ENCODE results near the gene TRAPPC14.

The TRAPPC14 gene

DNA sequence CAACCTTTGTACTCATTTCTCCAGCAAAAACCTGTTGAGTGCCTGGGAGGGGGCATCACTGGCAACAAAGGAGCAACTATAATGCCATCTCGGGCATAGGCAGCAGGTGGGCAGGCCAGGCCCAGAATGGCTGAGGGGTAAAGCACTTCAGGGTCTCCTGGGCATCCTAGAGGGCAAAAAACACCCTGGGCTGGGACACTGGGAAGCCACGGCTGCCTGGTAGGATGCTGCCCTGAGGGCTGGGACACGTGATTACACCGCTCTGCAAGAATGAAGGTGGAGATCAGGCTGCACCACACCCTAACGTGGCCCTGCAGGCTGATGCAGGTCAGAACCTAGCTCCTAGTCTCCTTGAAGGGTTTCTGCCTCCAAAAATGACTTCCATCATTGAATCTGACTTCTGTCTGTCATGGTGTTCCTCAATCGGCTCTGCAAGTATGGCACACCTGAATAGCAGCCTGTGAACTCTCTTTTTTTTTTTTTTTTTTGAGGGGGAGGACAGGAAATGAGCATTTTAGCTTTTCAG is 4.5 kb upstream of the TRAPPC14 start:
- no peak overlapping the region for H3K4me3 ChIP-seq (ENCODE audit: extremely low read depth, insufficient read depth, low read length, poor library complexity, severe bottlenecking)
- WGBS, 2 experiments (ENCODE audit: insufficient coverage in 2 of 2): 55 to 56% methylated on average over 5 of the region's 6 CpGs
- no peaks in the 10 kb centered on the region for H3K9me3 ChIP-seq (ENCODE audit: control insufficient read depth, low read length)
- H3K4me1 ChIP-seq (ENCODE audit: control insufficient read depth, insufficient read depth, low read length, poor library complexity, severe bottlenecking): peaks cover 16% of the 10 kb centered on the region
- H3K36me3 ChIP-seq (ENCODE audit: control insufficient read depth, insufficient read depth, low read length): no peaks in the 10 kb centered on the region
- H3K27ac ChIP-seq (ENCODE audit: low read depth, low read length, severe bottlenecking): no peak overlapping the region

DNA sequence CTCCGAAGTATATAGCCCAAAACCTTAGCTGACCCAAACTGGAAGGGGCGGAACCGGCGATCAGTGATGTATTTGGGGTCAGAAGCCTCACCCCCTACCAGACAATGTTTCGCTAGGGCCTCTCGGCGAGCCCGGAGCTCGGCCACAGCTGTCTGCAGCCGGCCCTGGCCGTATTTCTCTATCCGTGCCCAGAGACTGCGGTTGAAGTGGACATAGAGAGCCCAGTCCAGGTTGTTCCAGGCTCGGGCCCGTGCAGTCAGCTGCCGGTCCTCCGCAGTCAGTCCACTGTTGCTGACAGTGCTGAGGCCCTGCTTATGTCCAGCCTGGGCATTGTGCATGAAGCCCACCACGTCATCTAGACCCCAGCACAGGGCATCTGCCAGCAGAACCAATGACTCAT is 1.5 kb upstream of the TRAPPC14 start:
- H3K9me3 ChIP-seq (ENCODE audit: control insufficient read depth, low read length): no peaks in the 10 kb centered on the region
- H3K4me1 ChIP-seq (ENCODE audit: control insufficient read depth, insufficient read depth, low read length, poor library complexity, severe bottlenecking): peaks cover 15% of the 10 kb centered on the region
- 94 to 95% methylated on average over 17 to 18 of the region's 18 CpGs for WGBS, 2 experiments (ENCODE audit: insufficient coverage in 2 of 2)
- no peak overlapping the region for H3K4me3 ChIP-seq (ENCODE audit: extremely low read depth, insufficient read depth, low read length, poor library complexity, severe bottlenecking)
- no peak overlapping the region for H3K27ac ChIP-seq (ENCODE audit: low read depth, low read length, severe bottlenecking)
- H3K36me3 ChIP-seq (ENCODE audit: control insufficient read depth, insufficient read depth, low read length): peaks cover 22% of the 10 kb centered on the region

DNA sequence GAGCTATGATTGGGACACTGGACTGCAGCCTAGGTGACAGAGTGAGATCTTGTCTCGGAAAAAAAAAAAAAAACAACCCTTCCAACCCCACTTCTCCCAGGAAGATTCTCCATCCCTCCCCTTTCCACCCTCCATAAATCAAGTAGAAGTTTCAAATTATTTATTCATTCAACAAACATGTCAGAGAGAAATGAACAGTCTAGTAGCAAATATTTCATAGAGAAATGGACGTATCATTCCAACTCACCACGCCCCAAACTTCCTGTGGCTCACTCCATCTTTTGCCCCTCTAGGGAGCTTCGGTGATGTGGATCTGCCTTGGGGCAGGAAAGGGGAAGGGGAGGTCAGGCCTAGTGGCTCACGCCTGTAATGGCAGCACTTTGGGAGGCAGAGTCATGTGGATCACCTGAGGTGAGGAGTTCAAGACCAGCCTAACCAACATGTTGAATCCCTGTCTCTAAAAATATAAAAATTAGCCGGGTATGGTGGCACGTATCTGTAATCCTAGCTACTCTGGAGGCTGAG is 638 bp upstream of the TRAPPC14 start:
- Histone ChIP-seq H3K4me1 (ENCODE audit: control insufficient read depth, insufficient read depth, low read length, poor library complexity, severe bottlenecking) (peaks cover 20% of the 10 kb centered on the region), H3K4me3 (ENCODE audit: extremely low read depth, insufficient read depth, low read length, poor library complexity, severe bottlenecking) (peak overlapping the region; percentile 88), H3K9me3 (ENCODE audit: control insufficient read depth, low read length) (no peaks in the 10 kb centered on the region), H3K27ac (ENCODE audit: low read depth, low read length, severe bottlenecking) (peak overlapping the region; percentile 62), H3K36me3 (ENCODE audit: control insufficient read depth, insufficient read depth, low read length) (peaks cover 31% of the 10 kb centered on the region)
- WGBS, 2 experiments (ENCODE audit: insufficient coverage in 2 of 2): 95 to 100% methylated on average over 2 to 4 of the region's 7 CpGs

DNA sequence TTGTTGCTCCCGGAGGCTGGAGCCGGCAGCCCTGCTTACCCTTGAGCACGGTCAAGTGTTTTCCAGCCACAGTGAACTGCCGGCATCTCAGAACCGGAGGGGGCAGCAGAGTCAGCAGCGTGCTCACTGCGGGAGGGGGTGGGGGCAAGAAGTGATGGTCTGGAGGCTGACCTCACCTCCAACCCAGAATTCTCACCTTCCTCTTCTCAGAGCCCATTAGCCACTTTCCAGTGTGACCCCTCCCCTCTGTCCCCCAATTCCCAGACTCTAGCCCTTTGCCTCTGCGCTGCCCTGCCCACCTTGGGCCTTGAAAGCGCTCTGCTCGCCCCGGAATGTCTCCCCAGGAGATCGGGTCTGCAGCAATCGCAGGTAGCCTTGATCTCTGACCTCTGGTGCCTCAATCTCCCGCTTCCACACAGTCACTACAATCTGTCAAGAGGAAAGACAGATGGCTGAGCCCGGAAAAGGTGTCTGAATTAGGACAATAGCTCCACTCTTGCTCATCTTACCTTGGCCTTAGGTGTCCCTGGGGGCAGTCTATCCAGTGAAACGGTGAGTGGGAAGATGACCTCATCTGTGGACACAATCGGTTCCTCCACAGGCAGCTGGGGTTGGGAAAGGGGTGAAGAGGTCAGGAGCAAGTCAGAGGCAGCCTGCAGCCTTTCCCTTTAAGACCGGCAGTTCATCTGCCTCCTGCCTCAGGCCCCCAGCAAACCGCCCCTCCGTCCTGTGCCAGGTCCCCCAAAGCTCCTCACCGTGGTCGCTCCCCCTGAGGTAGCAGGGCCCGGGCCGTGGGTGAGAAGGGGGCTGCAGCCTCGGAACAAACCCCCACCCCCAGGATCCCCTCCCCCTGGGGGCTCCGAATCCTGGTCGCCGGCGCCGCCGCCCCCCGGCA is 942 bp downstream of the TRAPPC14 start:
- Histone ChIP-seq H3K9me3 (ENCODE audit: control insufficient read depth, low read length) (no peaks in the 10 kb centered on the region), H3K27ac (ENCODE audit: low read depth, low read length, severe bottlenecking) (peak overlapping the region; percentile 41), H3K4me1 (ENCODE audit: control insufficient read depth, insufficient read depth, low read length, poor library complexity, severe bottlenecking) (peaks cover 15% of the 10 kb centered on the region), H3K4me3 (ENCODE audit: extremely low read depth, insufficient read depth, low read length, poor library complexity, severe bottlenecking) (peak overlapping the region; percentile 88), H3K36me3 (ENCODE audit: control insufficient read depth, insufficient read depth, low read length) (peaks cover 46% of the 10 kb centered on the region)
- WGBS, 2 experiments (ENCODE audit: insufficient coverage in 2 of 2): 24 to 40% methylated on average over 13 to 19 of the region's 32 CpGs

DNA sequence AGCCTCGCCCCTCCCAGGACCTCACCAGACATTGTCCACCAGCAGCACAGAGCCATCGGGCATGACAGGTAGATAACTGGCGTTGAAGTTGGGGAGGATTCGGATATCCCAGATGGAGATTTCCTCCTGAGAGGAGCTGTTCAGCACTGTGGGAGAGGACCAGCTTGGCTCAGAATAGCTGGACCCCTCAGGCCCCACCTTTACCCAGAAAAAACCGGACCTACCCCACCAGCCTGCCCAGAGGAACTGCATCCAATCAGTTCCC is 1.5 kb downstream of the TRAPPC14 start:
- peak overlapping the region; percentile 88 for H3K4me3 ChIP-seq (ENCODE audit: extremely low read depth, insufficient read depth, low read length, poor library complexity, severe bottlenecking)
- peaks cover 15% of the 10 kb centered on the region for H3K4me1 ChIP-seq (ENCODE audit: control insufficient read depth, insufficient read depth, low read length, poor library complexity, severe bottlenecking)
- peaks cover 51% of the 10 kb centered on the region for H3K36me3 ChIP-seq (ENCODE audit: control insufficient read depth, insufficient read depth, low read length)
- no peaks in the 10 kb centered on the region for H3K9me3 ChIP-seq (ENCODE audit: control insufficient read depth, low read length)
- 33 to 82% methylated on average over 1 to 3 of the region's 5 CpGs for WGBS, 2 experiments (ENCODE audit: insufficient coverage in 2 of 2)
- no peak overlapping the region for H3K27ac ChIP-seq (ENCODE audit: low read depth, low read length, severe bottlenecking)

DNA sequence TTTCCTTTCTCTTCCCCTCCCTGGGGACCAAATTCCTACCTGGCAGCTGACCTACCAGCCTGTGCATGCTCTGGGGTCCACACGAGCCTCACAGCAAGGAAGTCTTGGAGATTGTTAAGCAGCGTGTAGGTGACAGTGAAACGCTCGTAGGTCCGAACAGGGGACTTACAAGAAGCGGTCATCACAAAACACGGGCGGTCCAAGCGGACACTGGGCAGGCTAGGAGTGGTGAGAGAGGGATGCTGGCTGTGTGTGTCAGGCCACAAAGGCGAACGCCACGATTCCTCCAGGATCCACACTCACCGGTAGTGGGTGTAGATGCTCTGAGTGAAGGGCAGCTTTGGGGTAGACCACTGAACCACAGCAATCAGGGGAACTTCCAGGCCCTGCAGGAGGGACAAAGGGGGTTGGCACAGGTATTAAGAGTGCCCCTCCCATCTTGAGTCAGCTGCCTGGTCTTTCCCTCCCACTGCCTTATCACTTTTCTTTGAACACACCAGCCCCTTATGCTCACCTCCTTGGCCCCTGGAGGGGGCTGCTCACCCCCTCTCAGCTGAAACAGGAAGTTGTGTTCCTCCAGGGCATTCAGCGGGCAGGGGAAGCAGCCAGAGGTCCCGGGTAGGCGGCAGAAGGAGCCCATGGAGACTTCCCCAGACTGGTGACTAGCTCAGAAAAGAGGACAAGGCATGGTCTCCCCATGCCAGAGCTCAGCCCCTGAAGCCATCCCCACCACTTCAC is 2.0 kb downstream of the TRAPPC14 start:
- H3K4me3 ChIP-seq (ENCODE audit: extremely low read depth, insufficient read depth, low read length, poor library complexity, severe bottlenecking): peak overlapping the region; percentile 88
- H3K4me1 ChIP-seq (ENCODE audit: control insufficient read depth, insufficient read depth, low read length, poor library complexity, severe bottlenecking): peaks cover 15% of the 10 kb centered on the region
- H3K9me3 ChIP-seq (ENCODE audit: control insufficient read depth, low read length): no peaks in the 10 kb centered on the region
- peaks cover 55% of the 10 kb centered on the region for H3K36me3 ChIP-seq (ENCODE audit: control insufficient read depth, insufficient read depth, low read length)
- H3K27ac ChIP-seq (ENCODE audit: low read depth, low read length, severe bottlenecking): no peak overlapping the region
- 86 to 92% methylated on average over 12 to 14 of the region's 16 CpGs for WGBS, 2 experiments (ENCODE audit: insufficient coverage in 2 of 2)

DNA sequence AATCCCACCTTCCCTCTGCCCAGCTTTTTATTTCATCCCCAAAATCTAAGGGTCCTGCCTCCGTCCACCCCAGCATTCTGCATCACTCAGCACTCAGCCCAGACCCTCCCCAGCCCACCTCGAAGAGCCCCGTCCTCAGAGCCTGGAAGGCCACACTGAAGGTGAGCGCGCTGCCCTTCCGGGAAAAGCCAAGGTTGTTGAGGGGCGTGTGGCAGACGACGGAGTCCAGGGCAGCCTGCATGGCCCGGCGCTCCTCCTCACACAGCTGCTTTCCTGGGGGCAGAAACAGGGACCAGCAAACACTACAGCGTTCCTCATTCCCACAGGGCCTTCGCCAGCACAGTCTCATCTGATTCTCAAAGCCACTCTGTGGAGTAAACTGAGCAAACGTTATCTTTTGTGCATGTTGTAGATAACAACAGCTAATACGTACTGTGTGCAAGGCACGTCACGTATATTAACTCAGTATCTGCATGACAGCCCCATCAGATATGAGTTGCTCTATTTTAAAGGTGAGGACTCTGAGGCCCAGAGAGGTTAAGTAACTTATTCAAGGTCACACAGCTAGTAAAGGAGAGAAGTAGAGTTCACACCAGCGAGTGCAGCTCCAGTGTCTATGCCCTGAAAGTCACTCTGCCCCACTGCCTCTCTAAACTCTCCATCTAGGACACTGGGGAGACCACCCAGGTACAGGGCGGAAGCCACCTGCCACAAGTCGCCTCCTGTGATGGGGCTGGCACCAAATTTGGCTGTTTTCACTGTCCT is 2.8 kb downstream of the TRAPPC14 start:
- 95 to 99% methylated on average over 18 of the region's 20 CpGs for WGBS, 2 experiments (ENCODE audit: insufficient coverage in 2 of 2)
- H3K36me3 ChIP-seq (ENCODE audit: control insufficient read depth, insufficient read depth, low read length): peaks cover 55% of the 10 kb centered on the region
- no peak overlapping the region for H3K27ac ChIP-seq (ENCODE audit: low read depth, low read length, severe bottlenecking)
- H3K9me3 ChIP-seq (ENCODE audit: control insufficient read depth, low read length): no peaks in the 10 kb centered on the region
- H3K4me1 ChIP-seq (ENCODE audit: control insufficient read depth, insufficient read depth, low read length, poor library complexity, severe bottlenecking): peaks cover 15% of the 10 kb centered on the region
- no peak overlapping the region for H3K4me3 ChIP-seq (ENCODE audit: extremely low read depth, insufficient read depth, low read length, poor library complexity, severe bottlenecking)

DNA sequence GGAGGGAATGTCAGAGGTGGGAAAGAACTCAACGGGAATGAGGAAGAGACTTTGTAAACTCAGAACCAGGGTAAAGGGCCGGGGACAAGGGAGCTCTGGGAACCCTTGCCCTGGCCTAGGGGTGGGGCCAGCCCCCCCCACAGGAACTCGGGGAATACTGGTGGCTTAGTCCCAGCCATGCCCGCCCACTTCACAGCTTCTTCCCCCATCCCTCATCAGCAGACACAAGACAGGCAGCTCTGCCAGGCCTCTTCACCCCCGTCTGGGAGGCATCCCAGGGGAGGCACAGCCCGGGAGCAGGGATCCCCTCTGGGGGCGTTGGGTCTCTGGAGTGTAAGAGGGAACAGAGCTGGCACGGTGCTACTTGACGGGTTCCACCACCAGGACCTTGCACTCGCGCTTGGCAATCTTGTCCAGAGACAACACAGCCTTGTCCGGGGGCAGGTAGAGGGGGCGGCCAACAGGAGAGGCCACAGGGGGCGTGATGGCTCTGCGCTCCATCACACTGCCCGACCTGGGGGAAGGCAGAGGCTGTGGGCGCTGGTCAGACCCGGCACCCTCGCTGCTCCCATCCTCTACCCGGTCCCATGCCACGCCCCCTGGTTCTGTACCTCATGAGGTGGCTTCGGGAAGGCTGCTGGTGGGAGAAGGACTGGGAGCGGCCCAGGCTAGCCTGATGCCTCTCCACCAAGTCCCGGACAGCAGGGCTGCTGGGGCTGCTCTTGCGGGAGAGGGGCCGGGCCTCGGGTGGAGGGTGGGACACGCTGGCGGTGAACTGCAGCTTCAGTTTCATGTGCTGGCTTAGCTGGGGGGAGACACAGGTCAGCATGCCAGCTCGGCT is 3.7 kb downstream of the TRAPPC14 start:
- Histone ChIP-seq H3K4me3 (ENCODE audit: extremely low read depth, insufficient read depth, low read length, poor library complexity, severe bottlenecking) (no peak overlapping the region), H3K36me3 (ENCODE audit: control insufficient read depth, insufficient read depth, low read length) (peaks cover 55% of the 10 kb centered on the region), H3K9me3 (ENCODE audit: control insufficient read depth, low read length) (no peaks in the 10 kb centered on the region), H3K27ac (ENCODE audit: low read depth, low read length, severe bottlenecking) (no peak overlapping the region), H3K4me1 (ENCODE audit: control insufficient read depth, insufficient read depth, low read length, poor library complexity, severe bottlenecking) (peaks cover 15% of the 10 kb centered on the region)
- WGBS, 2 experiments (ENCODE audit: insufficient coverage in 2 of 2): 84 to 86% methylated on average over 15 to 30 of the region's 30 CpGs

DNA sequence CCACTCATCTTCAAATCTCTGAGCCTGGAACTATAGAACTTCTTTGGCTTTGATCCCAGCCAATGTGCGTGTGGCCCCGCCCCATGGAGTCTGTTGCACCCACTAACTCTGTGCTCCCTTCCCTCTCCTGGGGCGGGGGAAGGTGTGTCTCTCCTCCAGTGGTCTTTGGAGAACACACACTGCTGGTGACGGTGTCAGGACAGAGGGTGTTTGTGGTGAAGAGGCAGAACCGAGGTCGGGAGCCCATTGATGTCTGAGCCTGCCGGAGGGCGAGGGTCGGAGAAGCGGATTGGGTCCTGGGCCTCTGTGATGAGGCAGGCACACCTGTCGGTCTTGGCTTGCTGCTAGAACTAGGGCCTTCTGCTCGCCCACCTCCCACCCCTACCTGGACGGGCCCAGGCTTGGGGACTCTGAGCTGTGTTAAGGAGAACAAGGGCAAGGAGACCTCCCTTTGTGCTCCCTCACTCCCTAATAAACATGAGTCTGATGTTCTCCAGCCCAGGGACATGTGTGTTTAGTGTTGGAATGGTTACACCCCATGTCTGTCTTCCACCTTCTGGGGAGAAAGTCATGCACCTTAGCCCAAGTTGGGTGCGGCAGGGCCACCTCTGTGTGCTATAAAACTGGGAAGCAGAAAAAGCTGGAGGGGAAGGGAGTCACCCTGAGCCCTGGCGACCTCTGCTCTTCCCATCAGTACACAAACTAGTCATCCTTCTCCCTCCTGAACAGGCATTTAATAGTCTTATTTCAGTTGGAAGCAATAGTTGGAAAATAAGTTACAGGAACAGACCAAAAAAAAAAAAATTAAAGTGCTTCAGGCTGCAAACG is 4.6 kb downstream of the TRAPPC14 start:
- WGBS, 2 experiments (ENCODE audit: insufficient coverage in 2 of 2): 89 to 94% methylated on average over 10 to 11 of the region's 16 CpGs
- Histone ChIP-seq H3K4me3 (ENCODE audit: extremely low read depth, insufficient read depth, low read length, poor library complexity, severe bottlenecking) (no peak overlapping the region), H3K9me3 (ENCODE audit: control insufficient read depth, low read length) (no peaks in the 10 kb centered on the region), H3K27ac (ENCODE audit: low read depth, low read length, severe bottlenecking) (no peak overlapping the region), H3K36me3 (ENCODE audit: control insufficient read depth, insufficient read depth, low read length) (peaks cover 55% of the 10 kb centered on the region), H3K4me1 (ENCODE audit: control insufficient read depth, insufficient read depth, low read length, poor library complexity, severe bottlenecking) (peaks cover 15% of the 10 kb centered on the region)

Data from mesodermal cell (in vitro differentiated cells).